ENCODE data around the gene LARP4B.

- TF ChIP-seq POLR2A (IDR thresholded peaks at IDR 0.05; ENCODE audit: low read length): no peak
- no peak for TF ChIP-seq GATA1 (IDR thresholded peaks at IDR 0.05; ENCODE audit: low read depth, low read length)
Observed at GRCh38 chr10:968546-969199, 37.2 kb upstream of the LARP4B start.

All from erythroblast (primary cell).